Retinal pigment epithelial cell (primary cell): ENCODE results near the gene GRPEL1.
"Not testable (repeated sequence)": the region's sequence is repeated elsewhere in the genome, so short reads cannot be mapped to it uniquely, and the experiment has no call there.

Source experiments
- DNase-seq: peaks from one replicate; pipeline ENCODE4 v3.0.0-alpha.2; 2010; ENCODE audit warnings: low read depth
- H3K4me3 ChIP-seq: 2 replicates; pipeline ENCODE4 v1.5.1; 2011; ENCODE audit warnings: mild to moderate bottlenecking, low read length, control low read depth, moderate library complexity
- TF ChIP-seq, protein P1 (sequence below): conservative IDR thresholded peaks from 2 replicates; pipeline ENCODE4 v1.5.1; 2011; ENCODE audit warnings: low read depth, low read length, control low read depth, inconsistent platforms

Gene GRPEL1

DNA sequence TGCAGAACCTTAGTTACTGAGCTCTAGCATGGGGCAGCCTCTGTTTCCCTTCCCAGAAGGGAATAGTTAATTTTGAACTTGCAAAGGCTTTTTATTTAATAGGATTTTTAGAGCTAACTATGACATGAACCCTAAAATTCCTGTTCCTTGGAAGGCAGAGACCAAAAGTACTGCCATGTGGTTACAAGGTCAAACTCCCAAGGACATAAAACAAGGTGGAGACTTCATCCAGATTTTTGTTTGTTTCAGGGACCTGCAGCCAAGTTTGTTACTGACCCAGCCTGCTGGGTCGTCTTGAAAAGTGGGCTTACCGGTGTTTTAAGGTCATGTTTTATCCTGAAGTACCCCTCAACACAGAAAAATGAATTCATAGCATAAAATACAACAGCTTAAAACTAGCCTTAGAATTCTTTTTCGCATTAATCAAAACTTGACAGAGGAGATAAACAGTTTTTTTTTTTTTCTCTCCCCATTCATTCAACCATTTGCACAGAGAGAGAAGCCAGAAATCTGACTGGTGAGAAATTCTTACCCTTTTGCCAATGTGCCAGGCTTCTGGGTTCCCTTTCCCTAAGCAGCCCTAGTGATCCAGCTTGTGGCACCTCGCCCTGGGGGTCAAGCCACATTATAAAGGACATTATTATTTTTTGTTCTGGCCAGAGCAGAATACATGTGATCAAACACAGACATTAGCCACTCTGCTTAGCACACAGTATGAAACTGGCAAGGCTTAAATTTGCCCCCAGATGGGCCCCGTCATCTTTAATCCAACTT lies 21.5 kb upstream of the GRPEL1 start:
- DNase-seq = no peak
- TF ChIP-seq, protein P1, sequence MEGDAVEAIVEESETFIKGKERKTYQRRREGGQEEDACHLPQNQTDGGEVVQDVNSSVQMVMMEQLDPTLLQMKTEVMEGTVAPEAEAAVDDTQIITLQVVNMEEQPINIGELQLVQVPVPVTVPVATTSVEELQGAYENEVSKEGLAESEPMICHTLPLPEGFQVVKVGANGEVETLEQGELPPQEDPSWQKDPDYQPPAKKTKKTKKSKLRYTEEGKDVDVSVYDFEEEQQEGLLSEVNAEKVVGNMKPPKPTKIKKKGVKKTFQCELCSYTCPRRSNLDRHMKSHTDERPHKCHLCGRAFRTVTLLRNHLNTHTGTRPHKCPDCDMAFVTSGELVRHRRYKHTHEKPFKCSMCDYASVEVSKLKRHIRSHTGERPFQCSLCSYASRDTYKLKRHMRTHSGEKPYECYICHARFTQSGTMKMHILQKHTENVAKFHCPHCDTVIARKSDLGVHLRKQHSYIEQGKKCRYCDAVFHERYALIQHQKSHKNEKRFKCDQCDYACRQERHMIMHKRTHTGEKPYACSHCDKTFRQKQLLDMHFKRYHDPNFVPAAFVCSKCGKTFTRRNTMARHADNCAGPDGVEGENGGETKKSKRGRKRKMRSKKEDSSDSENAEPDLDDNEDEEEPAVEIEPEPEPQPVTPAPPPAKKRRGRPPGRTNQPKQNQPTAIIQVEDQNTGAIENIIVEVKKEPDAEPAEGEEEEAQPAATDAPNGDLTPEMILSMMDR = no peak
- no peak overlapping the region for H3K4me3 ChIP-seq

DNA sequence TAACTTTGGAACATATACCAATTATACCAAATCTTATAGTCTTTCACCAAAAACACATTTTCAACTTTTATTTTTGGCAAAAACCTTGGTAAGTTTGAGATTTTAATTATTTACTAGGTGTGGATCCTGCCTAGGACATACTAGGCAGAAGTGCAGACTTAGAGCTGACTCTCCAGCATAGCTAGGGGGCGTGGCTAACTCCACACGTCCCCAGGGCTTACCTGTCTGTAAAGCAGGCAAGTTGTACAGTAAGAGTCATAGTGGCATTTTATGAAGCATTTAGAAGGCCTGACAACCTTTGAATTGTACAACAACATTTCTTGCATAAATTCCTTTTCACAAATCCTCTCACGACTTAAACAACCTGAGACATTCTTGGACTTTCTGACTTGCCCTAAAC lies 19.2 kb upstream of the GRPEL1 start:
- no peak for DNase-seq
- H3K4me3 ChIP-seq = no peak overlapping the region
- TF ChIP-seq, protein P1 = no peak

DNA sequence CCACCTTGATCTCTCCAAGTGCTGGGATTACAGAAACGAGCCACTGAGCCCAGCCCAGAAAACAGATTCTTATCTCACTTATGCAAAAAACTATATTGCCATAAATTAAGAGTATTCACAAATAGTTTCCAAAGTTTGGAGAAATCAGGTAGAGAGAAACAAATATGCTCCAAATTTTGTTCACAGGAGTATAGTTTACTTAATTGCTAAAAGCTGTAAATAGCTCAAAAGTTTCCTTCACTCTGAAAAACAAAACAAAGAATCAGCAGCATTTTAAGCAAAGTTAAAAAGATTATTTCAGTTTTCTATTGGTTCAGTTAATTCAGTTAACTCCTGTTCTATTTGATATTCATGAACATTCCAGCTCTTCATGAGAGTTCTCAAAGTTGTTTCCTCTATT lies 18.5 kb upstream of the GRPEL1 start:
- H3K4me3 ChIP-seq = no peak overlapping the region
- TF ChIP-seq, protein P1 = no peak
- no peak for DNase-seq

DNA sequence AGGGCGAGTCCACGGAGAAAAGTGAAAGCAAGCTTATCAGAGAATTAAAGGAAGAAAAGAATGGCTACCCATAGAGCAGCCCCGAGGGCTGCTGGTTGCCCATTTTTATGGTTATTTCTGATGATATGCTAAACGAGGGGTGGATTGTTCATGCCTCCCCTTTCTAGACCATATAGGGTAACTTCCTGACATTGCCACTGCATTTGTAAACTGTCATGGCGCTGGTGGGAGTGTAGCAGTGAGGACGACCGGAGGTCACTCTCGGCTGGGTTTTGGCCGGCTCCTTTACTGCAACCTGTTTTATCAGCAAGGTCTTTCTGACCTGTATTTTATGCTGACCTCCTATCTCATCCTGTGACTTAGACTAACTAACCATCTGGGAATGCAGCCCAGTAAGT lies 16.7 kb upstream of the GRPEL1 start:
- H3K4me3 ChIP-seq, DNase-seq: not testable (repeated sequence)

DNA sequence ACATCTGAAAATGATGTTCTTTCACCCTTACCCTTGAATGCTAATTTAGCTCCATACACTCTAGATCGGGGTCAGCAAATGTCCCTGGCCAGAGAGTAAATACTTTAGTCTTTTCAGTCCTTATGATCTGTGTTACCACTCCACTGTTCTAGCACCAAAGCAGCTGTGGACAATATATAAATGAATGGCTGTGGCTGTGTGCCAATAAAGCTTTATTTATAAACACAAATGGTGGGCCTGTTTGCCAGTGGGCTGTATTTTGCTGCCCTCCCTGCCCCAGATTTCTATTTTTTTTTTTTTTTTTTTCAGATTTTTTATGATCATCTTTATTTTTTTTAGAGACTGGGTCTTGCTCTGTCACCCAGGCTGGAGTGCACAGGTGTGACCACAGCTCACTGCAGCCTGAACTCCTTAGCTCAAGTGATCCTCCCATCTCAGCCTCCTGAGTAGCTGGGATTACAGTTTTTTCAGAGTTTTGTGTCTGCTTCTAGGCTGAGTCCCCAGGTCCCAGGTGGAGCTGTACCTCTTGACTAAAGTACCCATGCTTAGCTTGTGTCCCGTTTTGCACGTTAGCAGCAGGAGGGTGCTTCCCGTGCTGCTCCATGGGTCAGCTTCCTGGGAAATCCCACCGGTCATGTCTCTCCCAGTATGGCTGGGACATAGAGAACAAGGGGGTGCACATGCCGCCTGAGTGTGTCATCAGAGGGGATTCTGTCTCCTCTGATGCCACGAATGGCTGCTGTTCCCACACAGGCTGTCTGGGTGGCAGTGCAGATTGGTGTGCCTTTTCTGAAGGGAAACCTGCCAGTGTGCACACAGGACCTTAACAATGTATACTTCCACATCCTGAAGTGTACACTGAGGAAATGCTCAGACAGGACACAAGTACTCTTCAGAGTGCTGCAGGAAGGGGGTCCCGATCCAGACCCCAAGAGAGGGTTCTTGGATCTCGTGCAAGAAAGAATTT lies 16.0 kb upstream of the GRPEL1 start:
- no peak overlapping the region for H3K4me3 ChIP-seq
- DNase-seq = no peak
- TF ChIP-seq, protein P1 = no peak

DNA sequence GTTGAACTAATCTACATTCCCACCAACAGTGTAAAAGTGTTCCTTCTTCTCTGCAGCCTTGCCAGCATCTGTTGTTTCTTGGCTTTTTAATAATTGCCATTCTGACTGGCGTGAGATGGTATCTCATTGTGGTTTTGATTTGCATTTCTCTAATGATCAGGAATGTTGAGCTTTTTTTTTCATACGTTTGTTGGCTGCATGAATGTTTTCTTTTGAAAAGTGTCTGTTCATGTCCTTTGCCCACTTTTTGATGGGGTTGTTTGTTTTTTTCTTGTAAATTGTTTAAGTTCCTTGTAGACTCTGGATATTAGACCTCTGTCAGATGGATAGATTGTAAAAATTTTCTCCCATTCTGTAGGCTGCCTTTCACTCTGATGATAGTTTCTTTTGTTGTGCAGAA lies 12.0 kb upstream of the GRPEL1 start:
- H3K4me3 ChIP-seq, DNase-seq: not testable (repeated sequence)

DNA sequence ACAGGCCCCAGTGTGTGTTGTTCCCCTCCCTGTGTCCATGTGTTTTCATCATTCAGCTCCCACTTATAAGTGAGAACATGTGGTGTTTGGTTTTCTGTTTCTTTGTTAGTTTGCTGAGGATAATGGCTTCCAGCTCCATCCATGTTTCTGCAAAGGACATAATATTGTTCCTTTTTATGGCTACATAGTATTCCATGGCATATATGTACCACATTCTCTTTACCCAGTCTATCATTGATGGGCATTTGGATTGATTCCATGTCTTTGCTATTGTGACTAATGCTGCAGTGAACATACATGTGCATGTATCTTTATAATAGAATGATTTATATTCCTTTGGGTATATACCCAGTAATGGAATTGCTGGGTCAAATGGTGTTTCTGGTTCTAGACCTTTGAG lies 11.6 kb upstream of the GRPEL1 start:
- DNase-seq, H3K4me3 ChIP-seq: not testable (repeated sequence)

DNA sequence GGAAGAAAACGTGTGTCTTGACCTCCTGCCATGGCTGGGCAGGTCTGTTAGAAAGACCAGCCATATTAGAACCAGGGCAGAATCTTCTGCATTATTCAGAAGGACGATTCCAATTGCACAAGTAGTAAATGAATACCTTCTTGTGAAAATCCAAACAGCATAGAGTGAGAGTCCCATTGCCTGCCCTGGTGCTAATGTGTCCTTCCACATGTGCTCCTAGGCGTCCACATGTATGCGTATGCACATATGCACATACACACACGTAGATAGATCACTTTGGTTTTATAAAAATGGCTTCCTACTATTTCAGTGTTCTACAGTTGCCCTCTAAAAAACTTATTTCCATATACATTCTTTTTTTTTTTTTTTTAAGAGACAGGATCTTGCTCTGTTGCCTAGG lies 10.2 kb upstream of the GRPEL1 start:
- TF ChIP-seq, protein P1 = no peak
- no peak overlapping the region for H3K4me3 ChIP-seq
- DNase-seq = no peak
